ENCODE data around the gene ZNF26.
A peak's percentile ranks its signal among the peaks of the same experiment; 100 is the strongest.
"Not testable (repeated sequence)": the region's sequence is repeated elsewhere in the genome, so short reads cannot be mapped to it uniquely, and the experiment has no call there.

ZNF26 gene, protein sequence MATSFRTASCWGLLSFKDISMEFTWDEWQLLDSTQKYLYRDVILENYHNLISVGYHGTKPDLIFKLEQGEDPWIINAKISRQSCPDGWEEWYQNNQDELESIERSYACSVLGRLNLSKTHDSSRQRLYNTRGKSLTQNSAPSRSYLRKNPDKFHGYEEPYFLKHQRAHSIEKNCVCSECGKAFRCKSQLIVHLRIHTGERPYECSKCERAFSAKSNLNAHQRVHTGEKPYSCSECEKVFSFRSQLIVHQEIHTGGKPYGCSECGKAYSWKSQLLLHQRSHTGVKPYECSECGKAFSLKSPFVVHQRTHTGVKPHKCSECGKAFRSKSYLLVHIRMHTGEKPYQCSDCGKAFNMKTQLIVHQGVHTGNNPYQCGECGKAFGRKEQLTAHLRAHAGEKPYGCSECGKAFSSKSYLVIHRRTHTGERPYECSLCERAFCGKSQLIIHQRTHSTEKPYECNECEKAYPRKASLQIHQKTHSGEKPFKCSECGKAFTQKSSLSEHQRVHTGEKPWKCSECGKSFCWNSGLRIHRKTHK

GRCh38 chr12:132986001-132986884, at the start of gene ZNF26:
TSS of gene ZNF26 (plus strand) at chr12:132986367. CDS start at chr12:132986841, 474 bp downstream.
- DNase-seq = peak; percentile 92

GRCh38 chr12:132936921-132937320, 49.2 kb upstream of the ZNF26 start:
- not testable (repeated sequence) for DNase-seq

GRCh38 chr12:132937476-132937875, 48.7 kb upstream of the ZNF26 start:
- DNase-seq = no peak

DNA sequence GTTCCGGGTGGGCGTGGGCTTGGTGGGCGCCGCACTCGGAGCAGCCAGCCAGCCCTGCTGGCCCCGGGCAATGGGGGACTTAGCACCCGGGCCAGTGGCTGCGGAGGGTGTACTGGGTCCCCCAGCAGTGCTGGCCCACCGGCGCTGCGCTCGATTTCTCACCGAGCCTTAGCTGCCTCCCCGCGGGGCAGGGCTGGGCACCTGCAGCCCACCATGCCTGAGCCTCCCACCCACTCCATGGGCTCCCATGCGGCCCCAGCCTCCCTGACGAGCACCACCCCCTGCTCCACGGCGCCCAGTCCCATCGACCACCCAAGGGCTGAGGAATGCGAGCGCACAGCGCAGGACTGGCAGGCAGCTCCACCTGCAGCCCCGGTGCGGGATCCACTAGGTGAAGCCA, 47.4 kb upstream of the ZNF26 start:
- DNase-seq = not testable (repeated sequence)

GRCh38 chr12:132940071-132940719, 46.0 kb upstream of the ZNF26 start:
- DNase-seq = no peak

DNA sequence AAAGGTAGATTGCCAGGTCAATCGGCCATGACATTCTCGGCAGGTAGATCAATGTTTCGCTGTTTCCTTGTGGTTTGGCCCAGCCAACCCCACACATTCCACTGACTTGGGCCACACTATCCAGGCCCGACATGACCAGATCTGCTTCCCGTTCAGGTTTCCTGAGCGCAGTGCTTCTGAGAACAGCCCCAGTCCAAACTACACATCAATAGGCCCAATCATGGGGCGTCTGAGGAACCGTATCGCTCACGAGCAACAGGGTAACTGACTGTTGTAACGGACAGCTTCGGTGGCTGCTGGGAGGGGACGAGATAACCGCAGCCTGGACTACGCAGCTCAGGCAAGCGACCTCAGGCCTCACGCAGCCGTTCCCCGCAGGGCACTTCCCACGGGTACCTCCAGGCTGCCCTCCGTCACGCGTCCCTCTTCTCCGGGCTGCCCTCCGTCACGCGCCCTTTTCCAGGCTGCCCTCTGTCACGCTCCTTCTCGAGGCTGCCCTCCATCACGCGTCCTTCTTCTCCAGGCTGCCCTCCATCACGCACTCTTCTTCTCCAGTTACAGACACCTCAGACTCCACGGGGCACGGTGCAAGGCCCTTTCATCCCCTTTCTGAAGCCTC, 44.7 kb upstream of the ZNF26 start:
- no peak for DNase-seq

DNA sequence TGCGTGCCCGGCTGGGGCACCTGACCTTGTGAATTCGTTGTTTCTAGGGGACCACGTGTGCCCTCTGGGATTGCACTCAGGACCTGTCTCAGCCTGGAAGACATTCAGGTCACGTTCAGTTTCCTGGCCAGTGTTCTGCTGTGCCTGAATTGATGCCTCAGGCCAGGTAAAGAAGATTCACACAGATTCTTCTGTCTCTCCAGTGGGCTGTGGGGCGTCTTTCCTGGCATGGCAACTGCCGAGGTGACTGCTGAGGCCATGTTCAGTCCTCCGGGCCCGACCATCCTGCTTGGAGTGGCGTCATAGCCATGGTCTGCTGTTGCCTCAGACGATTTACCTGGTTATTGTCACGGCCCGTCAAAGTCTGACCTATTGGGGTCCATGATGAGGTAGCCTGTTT, 43.6 kb upstream of the ZNF26 start:
- DNase-seq = no peak

- no peak for DNase-seq
Observed at GRCh38 chr12:132945806-132946205, 40.4 kb upstream of the ZNF26 start.

DNA sequence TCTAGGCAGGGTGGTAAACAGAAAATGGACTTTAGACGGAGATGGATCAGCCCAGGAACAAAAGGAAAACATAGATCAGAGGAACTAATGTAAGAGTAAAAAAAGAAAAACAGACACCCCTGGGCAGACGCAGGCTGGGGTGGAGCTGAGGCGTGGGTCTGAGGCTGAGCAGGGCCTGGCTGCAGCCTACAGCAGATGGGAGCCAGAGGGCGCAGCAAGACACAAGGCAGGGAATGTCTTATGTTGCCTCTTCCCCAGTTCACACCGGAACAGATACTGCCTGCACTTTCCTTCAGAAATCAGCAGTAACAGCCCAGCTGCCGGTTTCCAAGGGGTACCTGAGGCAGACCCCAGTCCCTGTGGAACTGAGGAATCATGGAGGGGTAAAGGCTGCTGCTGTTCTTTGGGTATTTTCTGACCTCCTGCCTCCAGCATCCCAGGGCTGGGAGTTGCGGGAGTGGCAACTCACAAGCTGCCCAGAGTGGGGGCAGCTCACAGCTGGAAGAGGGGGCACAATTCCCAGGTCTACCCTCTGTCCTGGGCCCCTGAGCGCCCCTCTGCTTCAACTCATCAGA, 39.8 kb upstream of the ZNF26 start:
- DNase-seq = no peak

DNA sequence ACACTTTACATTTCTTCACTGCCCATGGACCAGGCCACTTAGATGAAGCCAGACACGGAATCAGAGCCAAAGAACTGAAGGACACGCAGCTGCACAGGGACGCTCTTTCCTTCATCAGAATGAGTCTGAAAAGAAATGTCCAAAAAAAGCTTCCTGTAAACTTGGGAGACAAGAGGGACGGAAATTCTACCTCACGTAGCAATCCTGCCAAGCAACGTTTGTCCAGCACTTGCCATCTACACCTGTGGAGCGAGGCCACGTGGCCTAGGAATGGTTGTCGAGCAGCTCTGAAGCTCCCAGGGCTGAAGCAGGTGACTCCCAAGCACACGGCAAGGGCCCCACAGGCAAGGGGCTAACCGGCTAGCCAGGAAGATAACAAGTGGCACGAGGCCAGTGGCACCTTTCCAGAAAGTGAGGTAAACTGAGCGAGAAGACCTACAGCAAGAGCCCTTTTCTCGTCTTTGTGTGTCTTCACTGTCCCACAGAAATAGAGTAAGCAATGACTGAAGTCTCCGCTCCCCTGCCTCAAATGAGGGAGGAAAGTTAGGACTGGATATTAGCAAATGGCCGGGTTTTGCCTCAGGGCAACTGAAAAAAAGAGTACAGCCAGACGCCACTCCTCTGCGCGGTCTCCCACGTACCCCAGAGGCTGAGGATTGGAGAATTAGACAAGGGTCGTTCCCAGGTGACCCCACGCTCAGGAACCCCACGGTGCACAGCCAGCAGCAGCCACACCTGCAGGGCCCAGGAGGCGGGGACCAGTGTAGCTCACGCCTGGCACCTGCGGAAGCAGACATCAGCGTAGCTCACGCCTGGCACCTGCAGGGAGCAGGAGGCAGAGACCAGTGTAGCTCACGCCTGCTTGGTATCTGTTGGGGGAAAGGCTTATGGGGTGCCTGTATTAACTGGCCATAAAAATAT, 37.8 kb upstream of the ZNF26 start:
- no peak for DNase-seq

DNA sequence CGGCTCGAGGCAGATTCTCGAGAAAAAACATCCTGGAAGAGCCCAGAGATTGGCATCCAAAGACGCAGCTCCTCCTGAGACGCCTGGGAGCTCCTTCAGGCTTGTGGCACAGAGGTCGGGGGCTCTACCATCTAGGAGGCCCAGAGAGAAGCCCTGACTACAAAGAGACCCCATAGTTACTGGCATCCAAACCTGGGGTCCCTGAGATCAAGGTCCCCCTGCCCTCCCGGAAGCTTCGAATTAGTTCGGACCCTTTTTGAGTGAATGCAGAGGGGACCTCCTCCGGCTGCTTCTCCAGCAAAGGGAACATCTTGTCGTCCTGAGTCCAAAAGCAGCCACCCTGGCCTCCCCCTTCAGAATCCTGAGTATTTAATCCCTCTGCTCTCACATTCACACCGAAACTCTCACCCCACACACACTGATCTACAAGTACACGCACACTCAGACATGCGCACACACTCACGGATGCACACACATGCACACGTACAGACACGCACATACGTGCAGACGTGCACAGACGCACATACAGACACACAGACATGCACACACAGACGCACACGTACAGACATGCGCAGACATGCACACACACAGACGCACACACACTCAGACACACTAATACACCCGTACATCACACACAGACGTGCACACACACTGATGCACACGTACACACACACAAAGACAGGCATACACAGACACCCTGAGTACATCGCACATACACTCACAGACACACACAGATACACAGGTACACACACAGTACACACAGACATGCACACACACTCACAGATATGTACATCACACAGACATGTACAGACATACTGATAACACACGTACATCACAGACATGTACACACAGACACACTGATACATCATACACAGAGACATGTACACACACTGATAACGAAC, 36.0 kb upstream of the ZNF26 start:
- DNase-seq = no peak

DNA sequence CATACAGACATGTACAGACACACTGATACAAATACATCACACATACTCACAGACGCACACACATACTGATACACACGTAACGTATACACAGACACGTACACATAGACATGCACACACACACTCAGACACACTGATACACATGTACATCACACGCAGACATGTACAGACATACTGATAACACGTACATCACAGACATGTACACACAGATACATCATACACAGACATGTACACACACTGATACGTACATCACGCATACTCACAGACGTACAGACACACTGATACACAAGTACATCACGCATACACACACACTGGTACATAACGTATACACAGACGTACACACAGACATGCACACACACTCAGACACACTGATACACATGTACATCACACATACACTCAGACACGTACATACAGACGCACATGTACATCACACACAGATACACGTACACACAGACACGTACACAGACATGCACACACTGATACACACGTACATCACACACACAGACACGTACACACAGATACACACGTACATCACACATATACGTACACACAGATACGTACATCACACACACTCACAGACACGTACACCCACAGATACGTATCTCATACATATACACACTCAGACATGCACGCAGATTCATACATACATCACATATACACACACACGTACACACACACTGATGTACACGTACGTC, 35.2 kb upstream of the ZNF26 start:
- DNase-seq = no peak

- no peak for DNase-seq
Observed at GRCh38 chr12:132951649-132952048, 34.5 kb upstream of the ZNF26 start.

GRCh38 chr12:132952371-132953162, 33.6 kb upstream of the ZNF26 start:
- DNase-seq = no peak

GRCh38 chr12:132953163-132953425, 33.1 kb upstream of the ZNF26 start:
- no peak for DNase-seq

GRCh38 chr12:132953771-132954170, 32.4 kb upstream of the ZNF26 start:
- no peak for DNase-seq

DNA sequence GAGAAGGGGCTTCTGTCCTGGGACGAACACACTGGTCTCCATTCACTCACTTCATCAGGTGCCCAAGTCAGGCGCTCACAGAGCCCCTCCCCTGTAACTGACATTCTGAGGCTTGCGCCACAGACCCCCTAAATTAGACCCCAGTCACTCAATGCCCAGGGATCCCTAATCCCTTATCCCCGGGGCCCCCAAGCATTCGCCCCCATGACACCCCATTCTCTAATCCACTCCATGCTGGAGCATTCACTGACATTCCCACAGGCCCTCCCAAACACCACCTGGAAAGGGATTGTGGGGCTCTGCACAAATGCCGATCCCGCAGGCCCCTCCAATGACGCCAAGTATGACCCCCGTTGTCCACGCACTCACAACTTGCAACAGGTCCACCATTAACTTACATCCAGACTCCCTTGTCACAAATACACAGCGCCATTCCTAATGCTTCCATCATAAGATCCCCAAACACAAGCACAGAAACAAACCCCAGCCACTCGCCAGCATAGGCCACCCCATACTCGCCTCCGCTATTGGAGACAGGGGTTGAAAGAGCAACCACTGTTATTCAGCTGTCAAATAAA, 31.6 kb upstream of the ZNF26 start:
- DNase-seq = no peak

All from CD4-positive, alpha-beta T cell treated with Interleukin-17A for 1 hour (primary cell).